LNCAP (cell line): Measurements from ENCODE around the gene HNRNPA3.

Experiments
- CTCF ChIP-seq: fragments of 450-650 bp; IDR thresholded peaks from 2 replicates; pipeline ENCODE4 v1.5.1; 2017; ENCODE audit warnings: mild to moderate bottlenecking

Gene HNRNPA3

GRCh38 chr2:177184606-177185005 lies 28.0 kb upstream of the HNRNPA3 start:
- TF ChIP-seq CTCF, result no peak

DNA sequence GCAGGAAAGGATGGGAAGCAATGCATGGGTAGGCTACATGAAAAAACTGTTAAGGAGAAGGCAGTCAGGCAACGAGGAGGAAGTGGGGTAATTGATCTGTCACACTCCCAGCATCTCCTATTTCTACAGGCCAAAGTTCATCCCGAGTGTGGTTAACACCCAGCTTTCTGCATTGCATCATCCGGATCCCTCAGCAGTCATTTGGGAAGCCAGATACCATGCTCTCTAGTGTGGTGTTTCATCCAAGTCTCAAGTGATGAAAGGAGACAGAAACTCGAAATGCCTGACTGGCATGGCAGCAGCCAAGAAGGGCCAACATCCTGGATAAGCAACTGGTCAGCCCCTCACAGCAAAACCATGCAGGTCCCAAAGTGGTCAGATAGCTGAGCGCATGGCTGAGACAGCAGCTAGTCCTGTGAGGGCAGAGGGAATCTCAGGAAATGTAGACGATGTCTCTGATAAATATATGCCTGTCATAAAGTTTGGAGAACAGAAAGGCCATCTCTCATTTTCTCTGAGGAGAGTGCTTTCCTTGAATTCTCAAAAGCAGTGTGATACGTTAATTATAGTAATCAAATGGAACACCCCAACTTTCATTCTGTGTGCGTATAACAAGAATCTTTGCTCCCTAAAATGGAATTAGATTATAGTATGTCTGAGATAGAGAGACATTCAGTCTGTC lies 24.8 kb upstream of the HNRNPA3 start:
- TF ChIP-seq CTCF, result no peak

DNA sequence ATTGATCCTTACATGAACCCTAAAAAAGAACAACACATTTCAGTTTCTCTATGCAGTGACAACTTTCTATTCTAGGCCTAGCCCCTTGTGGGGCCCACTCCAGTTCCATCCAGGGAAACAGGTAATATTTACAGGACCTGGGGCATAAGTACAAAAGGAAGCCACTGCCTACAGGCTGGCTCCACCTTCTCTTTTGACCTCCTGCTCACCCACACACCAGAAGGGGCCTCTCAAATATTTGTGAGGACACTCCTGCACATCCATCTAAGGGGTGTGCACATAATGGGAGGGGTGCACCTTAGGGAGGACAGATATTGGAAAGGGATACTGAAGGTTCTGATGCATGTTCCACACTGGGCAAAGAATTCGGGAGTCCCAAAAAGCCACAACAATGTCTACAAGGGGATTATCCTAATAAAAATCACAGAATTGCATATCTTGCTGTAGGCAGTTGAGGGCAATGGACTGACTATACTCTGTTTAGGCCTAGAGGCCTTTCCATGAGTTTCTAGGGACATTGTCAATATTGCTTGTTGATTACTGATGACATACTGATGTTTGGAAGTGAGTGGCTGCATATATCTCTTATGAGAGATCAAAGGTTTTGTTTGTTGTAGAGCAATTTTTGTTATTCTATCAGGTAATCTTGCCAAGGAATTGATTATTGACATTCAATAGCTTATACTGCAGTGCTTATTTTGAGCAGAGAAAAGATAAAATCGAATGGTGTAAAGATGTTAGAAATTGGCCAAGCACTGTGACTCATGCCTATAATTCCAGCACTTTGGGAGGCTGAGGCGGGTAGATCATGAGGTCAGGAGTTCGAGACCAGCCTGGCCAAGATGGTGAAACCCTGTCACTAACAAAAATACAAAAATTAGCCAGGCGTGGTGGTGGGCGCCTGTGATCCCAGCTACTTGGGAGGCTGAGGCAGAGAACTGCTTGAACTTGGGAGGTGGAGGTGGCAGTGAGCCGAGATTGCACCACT lies 23.8 kb upstream of the HNRNPA3 start:
- TF ChIP-seq CTCF, result no peak

- no peak for TF ChIP-seq CTCF
Observed at GRCh38 chr2:177190941-177191340, 21.7 kb upstream of the HNRNPA3 start.

DNA sequence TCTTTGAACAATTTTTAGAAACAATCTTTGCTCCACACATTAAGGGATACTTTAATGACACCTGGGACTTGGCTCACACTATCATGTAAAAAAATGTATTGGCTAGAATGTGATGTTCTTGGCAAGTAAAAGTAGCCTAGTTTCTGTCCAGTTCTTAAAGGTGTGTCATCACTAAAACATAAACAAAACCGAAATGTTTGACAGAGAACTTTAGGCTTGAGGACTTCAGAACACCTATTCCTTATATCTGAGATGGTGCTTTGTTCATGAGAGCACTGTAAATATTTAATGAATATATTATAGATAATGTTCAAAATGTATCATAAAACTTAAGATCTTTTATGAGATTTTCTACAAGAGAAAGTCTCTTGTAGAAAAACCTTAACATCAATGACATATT lies 19.8 kb upstream of the HNRNPA3 start:
- TF ChIP-seq CTCF, result no peak

DNA sequence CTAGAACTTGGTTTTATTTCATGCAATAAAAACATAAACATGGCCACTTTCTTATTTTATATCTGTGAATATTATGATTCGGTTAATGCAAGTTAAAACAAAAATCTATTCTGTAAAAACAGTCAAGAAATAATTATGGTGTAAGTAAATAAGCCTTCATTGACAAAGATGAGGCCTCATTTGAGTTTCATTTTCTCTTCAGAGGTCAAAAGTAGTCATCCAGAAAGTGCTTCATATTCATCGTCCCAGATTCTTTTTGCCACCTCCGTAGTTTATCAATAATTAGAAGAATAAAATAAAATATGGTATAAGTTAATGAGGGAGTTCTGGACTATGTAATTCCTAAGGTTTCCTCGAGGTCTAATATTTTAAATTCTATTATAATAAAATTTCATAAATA lies 19.4 kb upstream of the HNRNPA3 start:
- no peak for TF ChIP-seq CTCF

- TF ChIP-seq CTCF, result no peak
Observed at GRCh38 chr2:177195194-177195593, 17.4 kb upstream of the HNRNPA3 start.
